Stimulated activated CD4-positive, alpha-beta T cell treated with anti-CD3 and anti-CD28 coated beads, Interleukin-4, amount 100 ng/mL, for 24 hours (primary cell): Measurements from ENCODE around the gene RMDN2.
"Not testable (repeated sequence)": the region's sequence is repeated elsewhere in the genome, so short reads cannot be mapped to it uniquely, and the experiment has no call there.

ENCODE experiments used
- DNase-seq: peaks from one replicate; pipeline ENCODE4 v3.0.0-alpha.2; 2020

Gene RMDN2

DNA sequence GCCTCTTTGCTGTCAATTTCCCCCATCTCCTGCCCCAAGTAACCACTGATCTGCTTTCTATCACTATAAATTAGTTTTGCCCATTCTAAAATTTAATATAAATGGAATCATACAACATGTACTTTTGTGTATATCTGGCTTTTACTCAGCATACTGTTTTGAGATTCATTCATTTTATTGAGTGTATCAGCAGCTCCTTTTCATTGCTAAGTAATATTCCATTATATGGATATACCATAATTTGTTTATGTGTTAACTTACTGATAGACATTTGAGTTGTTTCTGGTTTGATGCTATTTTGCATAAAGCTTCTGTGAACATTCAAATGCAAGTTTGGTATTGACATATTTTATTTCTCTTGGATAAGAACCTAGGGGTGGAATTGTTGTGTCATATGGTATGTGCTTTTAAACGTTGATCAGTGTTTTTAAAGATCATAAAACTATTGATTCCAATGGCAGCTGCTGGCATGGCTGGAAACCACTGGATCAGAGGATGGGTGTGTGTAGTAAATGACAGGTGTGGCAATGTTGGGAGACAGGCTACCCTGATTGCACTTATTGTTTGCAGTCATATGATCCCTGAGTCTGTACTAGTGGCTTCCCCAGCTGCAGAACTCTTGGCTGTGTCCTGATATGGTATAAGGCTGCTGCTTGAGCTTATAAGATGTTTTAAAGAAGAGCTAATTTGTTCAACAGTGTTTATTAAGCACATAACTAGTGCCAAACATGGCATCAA is 75.6 kb downstream of the RMDN2 start:
- DNase-seq, result no peak

GRCh38 chr2:38010187-38010586 is 85.1 kb downstream of the RMDN2 start:
- not testable (repeated sequence) for DNase-seq

DNA sequence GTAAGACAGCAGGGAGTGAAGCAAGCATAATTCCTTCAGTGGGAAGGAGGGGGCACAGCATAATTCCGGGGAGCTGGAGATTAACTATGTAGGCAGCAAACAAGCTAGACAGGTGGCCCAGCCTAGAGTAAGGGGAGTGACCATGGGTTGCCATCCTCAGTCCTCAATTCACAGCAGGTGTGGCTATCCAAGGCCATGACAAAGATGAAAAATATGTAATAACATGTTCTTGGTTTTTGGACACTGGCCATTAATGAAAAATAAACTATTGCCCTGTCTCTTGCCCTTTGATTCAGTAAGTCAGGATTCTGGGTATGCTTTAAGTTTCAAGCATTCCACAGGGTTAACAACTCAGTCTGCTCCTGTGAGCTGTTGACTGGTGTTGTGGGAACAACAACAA is 85.9 kb downstream of the RMDN2 start:
- DNase-seq, result no peak

- DNase-seq, result no peak
Measured at GRCh38 chr2:38013158-38013752, 88.2 kb downstream of the RMDN2 start.

GRCh38 chr2:38016219-38016618 is 91.1 kb downstream of the RMDN2 start:
- no peak for DNase-seq

DNA sequence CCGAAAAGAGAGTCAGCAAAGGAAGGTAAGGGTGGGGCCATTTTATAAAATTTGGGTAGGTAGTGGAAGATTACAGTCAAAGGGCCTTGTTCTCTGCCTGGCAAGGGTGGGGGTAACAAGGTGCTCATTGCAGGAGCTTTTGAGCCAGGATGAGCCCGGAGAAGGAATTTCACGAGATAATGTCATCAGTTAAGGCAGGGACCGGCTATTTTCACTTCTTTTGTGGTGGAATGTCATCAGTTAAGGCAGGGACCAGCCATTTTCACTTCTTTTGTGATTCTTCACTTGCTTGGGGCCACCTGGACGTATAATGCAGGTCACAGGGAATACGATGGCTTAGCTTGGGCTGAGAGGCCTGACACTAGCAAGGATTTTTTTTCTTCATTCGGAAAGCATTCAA is 92.7 kb downstream of the RMDN2 start:
- DNase-seq, result no peak

GRCh38 chr2:38020359-38021069 is 95.4 kb downstream of the RMDN2 start:
- not testable (repeated sequence) for DNase-seq

- DNase-seq, result no peak
Measured at GRCh38 chr2:38021589-38021988, 96.5 kb downstream of the RMDN2 start.

DNA sequence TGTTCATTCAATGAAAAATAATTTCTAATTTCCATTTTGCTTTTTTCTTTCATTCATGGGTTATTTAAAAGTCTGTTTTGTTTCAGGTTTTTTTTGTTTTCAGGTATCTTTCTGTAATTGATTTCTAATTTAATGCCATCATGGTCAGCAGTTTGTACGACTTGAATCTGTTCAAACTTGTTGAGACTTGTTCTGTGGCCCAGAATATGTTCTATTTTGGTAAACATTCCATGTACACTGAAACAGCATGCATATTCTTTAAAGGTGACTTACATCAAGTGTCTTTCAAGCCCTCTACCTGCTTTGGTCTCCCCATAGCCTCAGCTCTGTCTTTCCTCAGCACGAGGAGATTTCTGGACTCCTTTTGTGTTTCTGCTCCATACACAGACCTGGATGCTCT is 101.8 kb downstream of the RMDN2 start:
- DNase-seq, result no peak

DNA sequence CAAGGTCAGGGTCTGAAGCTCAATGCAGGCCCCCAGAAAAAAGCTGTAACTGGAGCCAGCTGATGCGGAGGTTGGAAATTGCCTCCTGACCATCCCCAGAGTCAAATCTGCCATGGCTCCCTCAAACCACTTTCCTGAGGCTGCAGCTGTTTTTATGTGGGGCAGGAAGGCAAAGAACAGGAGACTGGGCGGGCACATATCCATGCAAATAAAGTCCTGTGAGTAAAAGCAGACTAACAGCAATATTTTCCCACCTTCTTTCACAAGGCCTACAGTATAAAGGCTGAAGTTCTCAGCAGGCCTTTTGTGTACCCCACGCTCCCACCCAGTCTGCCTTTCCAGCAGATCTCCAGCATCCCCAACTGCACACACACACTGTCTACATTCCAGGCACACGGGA is 103.7 kb downstream of the RMDN2 start:
- no peak for DNase-seq

- DNase-seq, result no peak
Measured at GRCh38 chr2:38029512-38029911, 104.4 kb downstream of the RMDN2 start.

DNA sequence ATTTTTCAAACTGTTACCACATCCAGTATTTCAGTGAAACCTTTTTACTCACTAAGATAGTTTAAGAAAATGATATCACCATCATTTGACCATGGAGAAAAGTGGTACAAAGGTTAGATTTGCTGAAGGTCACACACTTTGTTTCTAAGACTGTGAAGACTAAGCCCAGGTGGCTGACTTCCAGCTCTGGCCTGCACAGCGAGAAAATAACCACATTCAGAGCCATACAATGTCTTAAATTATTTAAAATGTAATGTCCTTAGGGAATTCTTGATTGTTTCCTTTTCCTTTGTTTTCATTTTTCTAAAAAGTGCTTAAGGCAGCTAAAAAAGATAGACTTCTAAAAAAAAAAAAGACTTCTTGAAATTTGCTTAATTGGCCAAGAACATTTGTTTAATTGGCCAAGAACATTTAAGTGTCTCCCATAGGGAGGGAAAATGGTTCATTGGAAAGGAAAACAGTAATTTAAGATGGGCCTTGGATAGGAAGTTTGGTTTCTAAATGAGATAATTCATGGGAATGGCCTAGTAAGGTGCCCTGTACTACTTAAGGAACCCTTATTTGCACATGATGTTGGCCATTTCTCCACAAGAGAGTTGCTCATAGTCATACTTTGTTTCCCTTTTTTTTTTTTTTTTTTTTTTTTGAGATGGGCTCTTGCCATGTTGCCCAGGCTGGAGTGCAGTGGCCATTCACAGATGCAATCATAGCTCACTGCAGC is 105.7 kb downstream of the RMDN2 start:
- no peak for DNase-seq

- DNase-seq, result no peak
Measured at GRCh38 chr2:38032946-38033345, 107.9 kb downstream of the RMDN2 start.

DNA sequence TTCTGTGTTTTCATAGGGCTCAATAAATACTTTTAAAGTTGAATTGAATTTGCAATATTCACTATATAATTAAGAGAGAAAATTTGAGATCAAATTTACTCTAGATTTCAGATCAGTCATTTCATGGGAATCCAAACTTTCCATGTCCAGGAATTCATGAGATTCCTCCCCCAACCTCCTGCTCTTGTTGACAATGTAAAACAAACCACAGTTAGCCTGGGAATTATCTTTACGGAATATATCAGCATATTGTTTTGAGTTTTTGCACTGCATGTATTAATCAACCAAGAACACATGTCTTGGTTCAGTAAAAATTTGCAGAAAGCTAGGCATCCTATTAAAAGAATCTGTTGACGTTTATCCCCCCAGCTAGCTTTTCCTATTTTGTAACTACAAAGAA is 108.6 kb downstream of the RMDN2 start:
- DNase-seq, result no peak

GRCh38 chr2:38035968-38036367 is 110.9 kb downstream of the RMDN2 start:
- DNase-seq, result no peak

- no peak for DNase-seq
Measured at GRCh38 chr2:38037325-38037724, 112.2 kb downstream of the RMDN2 start.

DNA sequence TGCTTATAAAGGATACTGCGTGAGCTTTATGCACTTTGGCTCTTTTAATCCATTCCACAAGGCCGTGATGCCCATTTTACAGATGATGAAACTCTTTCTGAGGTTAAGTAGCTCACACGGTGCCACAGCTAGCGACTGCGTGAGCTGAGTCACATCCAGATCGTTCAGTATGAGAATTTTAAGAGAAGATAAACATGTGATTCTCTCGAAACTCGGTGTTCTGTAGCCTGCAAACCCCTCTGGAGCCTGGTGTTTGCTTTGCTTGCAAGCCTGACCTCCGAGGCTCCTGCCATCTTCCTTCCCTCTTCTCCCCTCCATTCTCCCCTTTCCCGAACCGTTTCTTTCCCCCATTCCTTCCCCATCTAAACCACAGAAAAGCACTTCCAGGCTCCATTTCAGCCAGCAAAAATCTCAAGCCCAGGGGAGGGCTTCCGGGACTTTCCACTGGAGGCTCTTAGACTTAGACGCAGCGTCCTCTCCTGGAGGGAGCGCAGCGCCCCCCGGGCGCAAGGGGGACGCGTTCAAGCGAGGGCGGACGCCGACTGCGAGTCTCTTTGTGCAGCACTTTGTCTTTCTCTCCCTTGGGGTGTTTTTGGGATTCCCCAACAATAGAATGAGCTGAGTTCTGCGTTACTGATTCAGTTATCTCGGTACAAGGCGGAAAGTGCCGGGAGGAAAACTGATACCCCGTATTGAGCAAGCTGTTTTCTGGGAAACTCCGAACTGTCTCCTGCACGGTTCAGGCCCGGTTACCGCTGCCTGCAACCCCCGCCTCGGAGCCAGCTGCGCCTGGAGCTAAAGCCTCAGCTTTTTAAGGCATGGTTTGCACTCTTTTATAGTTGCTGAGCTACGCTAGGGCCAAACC is 112.9 kb downstream of the RMDN2 start:
- peak; percentile 36 for DNase-seq

DNA sequence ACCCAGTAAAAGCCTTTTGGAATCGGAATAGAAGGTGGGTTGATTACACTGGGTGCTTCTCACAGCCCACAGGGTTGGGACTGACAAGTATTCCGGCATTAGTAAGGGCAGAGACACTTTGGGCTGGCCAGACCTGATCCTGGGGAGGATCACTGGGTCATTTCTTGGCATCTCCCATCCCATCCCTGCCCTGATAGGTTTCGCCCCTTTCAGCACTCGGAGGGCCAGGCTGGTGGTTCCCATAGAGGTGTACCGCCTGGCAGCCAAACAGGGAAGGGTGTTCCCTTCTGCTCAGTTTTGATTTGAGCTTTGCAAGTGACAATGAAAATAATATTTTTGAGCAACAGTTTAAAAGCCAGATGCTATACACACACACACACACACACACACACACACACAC is 113.6 kb downstream of the RMDN2 start:
- no peak for DNase-seq

GRCh38 chr2:38039121-38039910 is 114.2 kb downstream of the RMDN2 start:
- no peak for DNase-seq

DNA sequence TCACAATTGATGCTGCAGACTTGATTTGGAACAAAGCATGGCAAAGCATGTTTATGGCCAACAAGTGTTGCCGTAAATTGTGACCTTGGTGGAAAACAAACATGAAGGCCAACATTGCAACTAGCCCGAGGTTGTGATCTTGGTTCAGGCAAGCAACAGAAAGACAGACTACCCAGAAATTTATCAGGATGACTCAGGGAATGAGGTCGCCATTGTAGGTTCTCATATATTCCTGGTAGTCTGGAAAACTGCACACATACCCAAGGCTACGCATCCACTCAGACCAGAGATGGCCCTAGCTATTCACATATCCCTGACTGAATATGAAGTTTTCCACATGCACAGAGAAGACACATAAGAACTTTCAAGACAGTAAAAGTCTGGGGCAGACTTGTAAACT is 120.7 kb downstream of the RMDN2 start:
- DNase-seq, result no peak

DNA sequence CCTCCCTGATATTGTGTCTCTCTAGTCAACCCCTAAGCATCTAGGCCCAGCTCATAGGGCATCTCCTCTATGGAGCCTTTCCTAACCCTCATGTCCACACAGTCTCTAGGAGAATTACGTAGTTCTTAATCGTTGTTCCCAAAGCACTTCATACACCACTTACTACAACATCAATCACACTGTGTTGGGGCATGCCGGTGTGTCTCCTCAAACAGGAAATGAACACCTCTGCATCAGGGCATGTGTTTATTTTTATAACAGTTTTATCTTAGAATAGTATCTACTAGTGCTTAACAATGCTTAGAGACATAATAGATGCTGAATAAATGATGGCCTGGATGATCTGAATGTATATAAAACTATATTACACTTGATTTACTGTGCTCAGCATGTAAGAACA is 131.1 kb downstream of the RMDN2 start:
- DNase-seq, result no peak
